ENCODE results near the gene OLFML2A. TPM values are rescaled to one million over a fixed set of nuclear protein-coding genes. Genes with fewer than 3 reads are reported as not detected.
A peak's percentile ranks its signal among the peaks of the same experiment; 100 is the strongest.

OLFML2A gene
- polyA plus RNA-seq, 2 of the 4 experiments (the other 2 are of a cell fraction): 8.2 to 14.5 TPM

- H3K27ac ChIP-seq: no peak overlapping the region
- 0 out of 3 replicates have a peak, but pooled peaks cover 5% of the 10 kb centered on the region for H3K4me1 ChIP-seq
- no peak overlapping the region for H3K4me3 ChIP-seq
- no peaks in the 10 kb centered on the region for H3K9me3 ChIP-seq
- H3K4me2 ChIP-seq: no peak overlapping the region
- 94% methylated on average over 6 of the region's 6 CpGs for WGBS (ENCODE audit: missing lambda C conversion rate)
- ChIA-PET CTCF (interaction anchor here (1.0 to 40.0 kb wide), 5 partner anchors 13 to 58 kb away, joined by 3 to 2512 read pairs (median 6); partner anchors contain the start of genes ARPC5L, NR6A1, OLFML2A and RPL35), POLR2A (interaction anchor here (1.5 kb wide), 1 partner anchor 9 kb away, joined by 4 read pairs; no protein-coding TSS in a partner anchor)
- FAIRE-seq: no peak
- TF ChIP-seq JUN (IDR thresholded peaks at IDR 0.05) (no peak), HEYL (CRISPR knock-in tag; IDR thresholded peaks at IDR 0.05) (no peak), NFE2L2 (conservative IDR thresholded peaks at IDR 0.05; ENCODE audit: low read length) (no peak), CEBPB (IDR thresholded peaks at IDR 0.05) (no peak), ZC3H11A (IDR thresholded peaks at IDR 0.05) (no peak), MAX (IDR thresholded peaks at IDR 0.05) (no peak), KDM1A (IDR thresholded peaks at IDR 0.05; ENCODE audit: low read depth) (no peak), BHLHE40 (IDR thresholded peaks at IDR 0.05; ENCODE audit: low read depth, low read length) (no peak), FOSB (CRISPR knock-in tag; IDR thresholded peaks at IDR 0.05) (no peak), E2F6 (IDR thresholded peaks at IDR 0.05; ENCODE audit: borderline replicate concordance, low read depth) (no peak), ELK1 (IDR thresholded peaks at IDR 0.05; ENCODE audit: low read depth, low read length) (no peak), PHF8 (IDR thresholded peaks at IDR 0.05; ENCODE audit: borderline replicate concordance, low read depth) (no peak), EHF (CRISPR knock-in tag; IDR thresholded peaks at IDR 0.05) (no peak)
- ATAC-seq: no peak
- DNase-seq (ENCODE audit: low read depth in 1 of 2, low spot score in 1 of 2): no peak
These were observed 24.4 kb downstream of the OLFML2A start for GRCh38 chr9:124801356-124801755.

GRCh38 chr9:124802426-124802825, 25.5 kb downstream of the OLFML2A start:
- FAIRE-seq: no peak
- no peak overlapping the region for H3K4me3 ChIP-seq
- CTCF ChIA-PET: interaction anchor here (37.7 to 40.0 kb wide), 2 partner anchors 26 to 44 kb away, joined by 785 to 2512 read pairs; partner anchors contain the start of genes ARPC5L, NR6A1, OLFML2A and RPL35
- H3K4me2 ChIP-seq: no peak overlapping the region
- POLR2A ChIA-PET: no interaction called here
- ATAC-seq: peak in 1 of 2 experiments; percentile 19; a peak in 2 of 6 replicates
- DNase-seq (ENCODE audit: low read depth in 1 of 2, low spot score in 1 of 2): no peak
- WGBS (ENCODE audit: missing lambda C conversion rate): 52% methylated on average over 3 of the region's 3 CpGs
- no peak for TF ChIP-seq CHD4 (IDR thresholded peaks at IDR 0.05; ENCODE audit: borderline replicate concordance)
- no peak for TF ChIP-seq HES2 (IDR thresholded peaks at IDR 0.05)
- no peak for TF ChIP-seq ZNF302 (CRISPR knock-in tag; IDR thresholded peaks at IDR 0.05)
- TF ChIP-seq RARB (CRISPR knock-in tag; IDR thresholded peaks at IDR 0.05): no peak
- no peak for TF ChIP-seq CTCF (IDR thresholded peaks at IDR 0.05)
- no peak for TF ChIP-seq ATOH8 (CRISPR knock-in tag; IDR thresholded peaks at IDR 0.05; ENCODE audit: low read depth)
- TF ChIP-seq ZC3H11A (IDR thresholded peaks at IDR 0.05): no peak
- no peak for TF ChIP-seq E2F6 (IDR thresholded peaks at IDR 0.05; ENCODE audit: borderline replicate concordance, low read depth)
- no peak for TF ChIP-seq FOSL2 (IDR thresholded peaks at IDR 0.05)
- no peak for TF ChIP-seq FOSL2 (CRISPR knock-in tag; IDR thresholded peaks at IDR 0.05)
- no peak for TF ChIP-seq RNF2 (IDR thresholded peaks at IDR 0.05; ENCODE audit: borderline replicate concordance, low read depth)
- no peak for TF ChIP-seq CHD2 (IDR thresholded peaks at IDR 0.05; ENCODE audit: low read length, partially characterized antibody)
- no peak for TF ChIP-seq RAD21 (conservative IDR thresholded peaks at IDR 0.05 in 1 of 2, IDR thresholded peaks at IDR 0.05 in 1 of 2)
- no peak for TF ChIP-seq MAX (IDR thresholded peaks at IDR 0.05)
- TF ChIP-seq NPAS2 (CRISPR knock-in tag; IDR thresholded peaks at IDR 0.05; ENCODE audit: borderline replicate concordance): no peak
- no peak for TF ChIP-seq HOXB13 (CRISPR knock-in tag; IDR thresholded peaks at IDR 0.05; ENCODE audit: low read depth)
- no peaks in the 10 kb centered on the region for H3K9me3 ChIP-seq
- no peak overlapping the region for H3K27ac ChIP-seq
- H3K4me1 ChIP-seq: no peaks in the 10 kb centered on the region

Measured in A549 (cell line).